GM12872 (cell line): Measurements from ENCODE around the gene ATMIN.

Source experiments
- TF ChIP-seq, protein P1 (sequence below): IDR thresholded peaks from 3 replicates; pipeline ENCODE4 v1.5.1; 2011; ENCODE audit warnings: low read depth, mild to moderate bottlenecking, low read length, moderate library complexity; ENCODE audit not compliant: insufficient read depth

The ATMIN gene

DNA sequence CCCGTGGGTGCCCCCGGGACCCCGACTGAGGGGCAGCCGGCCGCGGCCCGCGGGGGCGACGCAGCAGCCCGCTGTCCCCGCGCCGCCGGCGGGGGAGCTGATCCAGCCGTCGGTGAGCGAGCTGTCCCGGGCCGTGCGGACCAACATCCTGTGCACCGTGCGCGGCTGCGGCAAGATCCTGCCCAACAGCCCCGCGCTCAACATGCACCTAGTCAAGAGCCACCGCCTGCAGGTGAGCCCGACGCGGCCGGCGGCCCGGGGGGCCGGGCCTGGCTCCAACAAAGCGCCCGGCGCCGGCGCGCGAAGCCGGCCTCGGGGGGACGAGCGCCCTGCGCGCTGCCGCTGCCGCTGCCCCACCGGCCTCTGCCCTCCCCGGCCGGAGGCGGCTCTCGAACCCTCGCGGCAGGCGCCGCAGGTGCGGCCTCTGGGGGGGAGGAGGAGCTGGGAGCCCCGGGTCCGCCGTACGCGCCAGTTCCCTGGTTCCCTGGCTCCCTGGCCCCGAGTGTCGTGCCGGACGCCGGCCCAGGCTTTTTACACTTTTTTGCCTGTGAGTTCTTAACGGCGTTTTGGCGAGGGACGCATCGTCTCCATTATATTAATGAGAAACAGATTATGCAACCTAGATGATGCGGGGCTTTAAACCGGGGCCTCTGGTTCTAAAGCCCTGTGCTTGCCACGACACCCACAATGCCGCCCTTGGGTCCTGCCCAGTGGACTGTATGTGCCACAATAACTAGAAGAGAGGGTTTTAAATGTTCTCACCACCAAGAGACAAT lies 521 bp downstream of the ATMIN start:
- TF ChIP-seq, protein P1, sequence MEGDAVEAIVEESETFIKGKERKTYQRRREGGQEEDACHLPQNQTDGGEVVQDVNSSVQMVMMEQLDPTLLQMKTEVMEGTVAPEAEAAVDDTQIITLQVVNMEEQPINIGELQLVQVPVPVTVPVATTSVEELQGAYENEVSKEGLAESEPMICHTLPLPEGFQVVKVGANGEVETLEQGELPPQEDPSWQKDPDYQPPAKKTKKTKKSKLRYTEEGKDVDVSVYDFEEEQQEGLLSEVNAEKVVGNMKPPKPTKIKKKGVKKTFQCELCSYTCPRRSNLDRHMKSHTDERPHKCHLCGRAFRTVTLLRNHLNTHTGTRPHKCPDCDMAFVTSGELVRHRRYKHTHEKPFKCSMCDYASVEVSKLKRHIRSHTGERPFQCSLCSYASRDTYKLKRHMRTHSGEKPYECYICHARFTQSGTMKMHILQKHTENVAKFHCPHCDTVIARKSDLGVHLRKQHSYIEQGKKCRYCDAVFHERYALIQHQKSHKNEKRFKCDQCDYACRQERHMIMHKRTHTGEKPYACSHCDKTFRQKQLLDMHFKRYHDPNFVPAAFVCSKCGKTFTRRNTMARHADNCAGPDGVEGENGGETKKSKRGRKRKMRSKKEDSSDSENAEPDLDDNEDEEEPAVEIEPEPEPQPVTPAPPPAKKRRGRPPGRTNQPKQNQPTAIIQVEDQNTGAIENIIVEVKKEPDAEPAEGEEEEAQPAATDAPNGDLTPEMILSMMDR = no peak

DNA sequence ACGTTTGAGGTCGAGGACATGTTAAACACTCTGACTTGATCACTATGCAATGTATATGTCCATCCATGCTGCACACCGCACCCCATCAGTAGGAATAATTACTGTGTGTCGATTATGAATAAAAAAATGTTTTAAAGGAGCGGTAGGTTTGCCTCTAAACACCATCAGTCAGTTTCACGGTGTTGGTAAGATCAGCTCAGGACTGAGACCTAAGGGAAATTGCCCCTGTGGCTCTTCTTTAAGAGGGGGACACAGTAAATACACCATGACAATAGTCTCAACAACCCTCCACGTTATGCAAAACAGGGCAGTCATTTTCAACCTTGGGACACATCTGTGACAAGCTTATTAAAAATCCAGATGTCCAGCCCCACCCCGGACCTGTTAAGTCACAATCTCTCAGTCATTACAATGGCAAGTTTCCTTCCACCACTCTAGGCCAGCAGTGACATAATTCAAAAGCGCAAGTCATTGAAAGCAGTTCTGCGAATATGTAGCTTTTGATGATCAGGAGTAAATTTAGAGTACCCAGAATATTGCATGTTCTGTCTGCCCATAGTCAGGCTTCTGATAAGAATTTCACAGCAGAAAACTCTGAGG lies 1.2 kb downstream of the ATMIN start:
- TF ChIP-seq, protein P1 = no peak

GRCh38 chr16:81040131-81040530 lies 4.5 kb downstream of the ATMIN start:
- TF ChIP-seq, protein P1 = no peak

DNA sequence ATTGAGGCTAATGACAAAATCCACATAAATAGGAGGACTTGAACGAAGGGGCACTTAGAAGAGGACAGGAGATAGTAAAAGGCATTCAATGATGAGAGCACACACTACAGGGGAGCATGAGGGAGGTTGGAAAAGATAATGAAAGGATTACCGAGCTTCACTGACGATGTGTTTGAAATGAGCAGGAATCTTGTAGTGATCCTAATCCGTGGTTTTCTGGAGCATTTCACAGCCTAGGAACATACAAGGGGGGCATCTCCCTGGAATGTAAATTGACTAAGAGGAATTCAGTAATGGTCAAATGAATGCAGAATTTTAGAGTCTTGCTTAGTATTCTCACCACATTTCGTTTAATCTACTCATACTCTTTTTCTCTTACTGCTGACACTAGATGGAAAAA lies 5.2 kb downstream of the ATMIN start:
- TF ChIP-seq, protein P1 = no peak

GRCh38 chr16:81041696-81042095 lies 6.1 kb downstream of the ATMIN start:
- TF ChIP-seq, protein P1 = no peak

GRCh38 chr16:81042821-81043220 lies 7.2 kb downstream of the ATMIN start:
- TF ChIP-seq, protein P1 = no peak

GRCh38 chr16:81053761-81054160 lies 18.1 kb downstream of the ATMIN start:
- TF ChIP-seq, protein P1 = no peak
